Hepatocyte (in vitro differentiated cells): Measurements from ENCODE around the gene LRP4.

Experiments
- EZH2 ChIP-seq: fragments of 200-600 bp; sonication (generic); IDR thresholded peaks from 2 replicates; pipeline ENCODE4 v1.6.1; 2016; ENCODE audit warnings: antibody characterized with exemption, mild to moderate bottlenecking, borderline replicate concordance
- TF ChIP-seq, protein P1 (sequence below): fragments of 200-600 bp; sonication (generic); IDR thresholded peaks from 2 replicates; pipeline ENCODE4 v1.5.1; 2016; ENCODE audit warnings: antibody characterized with exemption, mild to moderate bottlenecking; ENCODE audit not compliant: poor library complexity

DNA sequence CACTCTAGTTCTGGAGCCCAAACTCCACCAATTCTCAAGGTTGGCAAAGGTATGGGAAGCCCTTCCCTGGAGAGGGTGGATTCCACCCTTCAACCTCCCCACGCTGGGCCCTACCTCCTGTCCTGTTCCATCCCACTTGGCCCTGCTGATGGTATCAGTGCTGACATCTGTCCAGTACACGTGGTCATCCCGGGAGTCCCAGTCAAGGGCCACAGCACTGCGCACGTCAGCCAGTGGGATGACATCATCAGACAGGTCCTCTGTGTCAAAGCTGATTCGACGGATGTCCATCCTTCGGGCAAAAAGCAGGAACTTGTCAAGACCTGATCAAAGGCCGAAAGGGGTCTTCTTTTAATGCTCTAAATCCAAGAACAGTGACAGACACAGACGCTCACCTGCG lies 32.1 kb downstream of the LRP4 start:
- TF ChIP-seq, protein P1, sequence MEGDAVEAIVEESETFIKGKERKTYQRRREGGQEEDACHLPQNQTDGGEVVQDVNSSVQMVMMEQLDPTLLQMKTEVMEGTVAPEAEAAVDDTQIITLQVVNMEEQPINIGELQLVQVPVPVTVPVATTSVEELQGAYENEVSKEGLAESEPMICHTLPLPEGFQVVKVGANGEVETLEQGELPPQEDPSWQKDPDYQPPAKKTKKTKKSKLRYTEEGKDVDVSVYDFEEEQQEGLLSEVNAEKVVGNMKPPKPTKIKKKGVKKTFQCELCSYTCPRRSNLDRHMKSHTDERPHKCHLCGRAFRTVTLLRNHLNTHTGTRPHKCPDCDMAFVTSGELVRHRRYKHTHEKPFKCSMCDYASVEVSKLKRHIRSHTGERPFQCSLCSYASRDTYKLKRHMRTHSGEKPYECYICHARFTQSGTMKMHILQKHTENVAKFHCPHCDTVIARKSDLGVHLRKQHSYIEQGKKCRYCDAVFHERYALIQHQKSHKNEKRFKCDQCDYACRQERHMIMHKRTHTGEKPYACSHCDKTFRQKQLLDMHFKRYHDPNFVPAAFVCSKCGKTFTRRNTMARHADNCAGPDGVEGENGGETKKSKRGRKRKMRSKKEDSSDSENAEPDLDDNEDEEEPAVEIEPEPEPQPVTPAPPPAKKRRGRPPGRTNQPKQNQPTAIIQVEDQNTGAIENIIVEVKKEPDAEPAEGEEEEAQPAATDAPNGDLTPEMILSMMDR = no peak
- no peak for TF ChIP-seq EZH2
